ENCODE measurements around the gene COA6.
"Not testable (repeated sequence)": the region's sequence is repeated elsewhere in the genome, so short reads cannot be mapped to it uniquely, and the experiment has no call there.

DNA sequence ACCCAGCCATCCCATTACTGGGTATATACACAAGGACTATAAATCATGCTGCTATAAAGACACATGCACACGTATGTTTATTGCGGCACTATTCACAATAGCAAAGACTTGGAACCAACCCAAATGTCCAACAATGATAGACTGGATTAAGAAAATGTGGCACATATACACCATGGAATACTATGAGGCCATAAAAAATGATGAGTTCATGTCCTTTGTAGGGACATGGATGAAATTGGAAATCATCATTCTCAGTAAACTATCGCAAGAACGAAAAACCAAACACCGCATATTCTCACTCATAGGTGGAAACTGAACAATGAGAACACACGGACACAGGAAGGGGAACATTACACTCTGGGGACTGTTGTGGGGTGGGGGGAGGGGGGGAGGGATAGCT is 26.3 kb downstream of the COA6 start:
- TF ChIP-seq LEF1 (IDR thresholded peaks at IDR 0.05; ENCODE audit: borderline replicate concordance); SUZ12 (IDR thresholded peaks at IDR 0.05); FOXA1 (IDR thresholded peaks at IDR 0.05); ELF4 (IDR thresholded peaks at IDR 0.05); BHLHE40 (IDR thresholded peaks at IDR 0.05; ENCODE audit: borderline replicate concordance); HDGF (IDR thresholded peaks at IDR 0.05; ENCODE audit: borderline replicate concordance); SP1 (IDR thresholded peaks at IDR 0.05); FOXM1 (IDR thresholded peaks at IDR 0.05; ENCODE audit: borderline replicate concordance); ARNT (IDR thresholded peaks at IDR 0.05); NFRKB (IDR thresholded peaks at IDR 0.05); CTBP1 (IDR thresholded peaks at IDR 0.05; ENCODE audit: borderline replicate concordance); TARDBP (IDR thresholded peaks at IDR 0.05): not testable (repeated sequence)
- TF ChIP-seq, protein P1, sequence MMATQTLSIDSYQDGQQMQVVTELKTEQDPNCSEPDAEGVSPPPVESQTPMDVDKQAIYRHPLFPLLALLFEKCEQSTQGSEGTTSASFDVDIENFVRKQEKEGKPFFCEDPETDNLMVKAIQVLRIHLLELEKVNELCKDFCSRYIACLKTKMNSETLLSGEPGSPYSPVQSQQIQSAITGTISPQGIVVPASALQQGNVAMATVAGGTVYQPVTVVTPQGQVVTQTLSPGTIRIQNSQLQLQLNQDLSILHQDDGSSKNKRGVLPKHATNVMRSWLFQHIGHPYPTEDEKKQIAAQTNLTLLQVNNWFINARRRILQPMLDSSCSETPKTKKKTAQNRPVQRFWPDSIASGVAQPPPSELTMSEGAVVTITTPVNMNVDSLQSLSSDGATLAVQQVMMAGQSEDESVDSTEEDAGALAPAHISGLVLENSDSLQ (IDR thresholded peaks at IDR 0.05) = not testable (repeated sequence)
